ENCODE data around the gene BBOX1.

BBOX1 gene

DNA sequence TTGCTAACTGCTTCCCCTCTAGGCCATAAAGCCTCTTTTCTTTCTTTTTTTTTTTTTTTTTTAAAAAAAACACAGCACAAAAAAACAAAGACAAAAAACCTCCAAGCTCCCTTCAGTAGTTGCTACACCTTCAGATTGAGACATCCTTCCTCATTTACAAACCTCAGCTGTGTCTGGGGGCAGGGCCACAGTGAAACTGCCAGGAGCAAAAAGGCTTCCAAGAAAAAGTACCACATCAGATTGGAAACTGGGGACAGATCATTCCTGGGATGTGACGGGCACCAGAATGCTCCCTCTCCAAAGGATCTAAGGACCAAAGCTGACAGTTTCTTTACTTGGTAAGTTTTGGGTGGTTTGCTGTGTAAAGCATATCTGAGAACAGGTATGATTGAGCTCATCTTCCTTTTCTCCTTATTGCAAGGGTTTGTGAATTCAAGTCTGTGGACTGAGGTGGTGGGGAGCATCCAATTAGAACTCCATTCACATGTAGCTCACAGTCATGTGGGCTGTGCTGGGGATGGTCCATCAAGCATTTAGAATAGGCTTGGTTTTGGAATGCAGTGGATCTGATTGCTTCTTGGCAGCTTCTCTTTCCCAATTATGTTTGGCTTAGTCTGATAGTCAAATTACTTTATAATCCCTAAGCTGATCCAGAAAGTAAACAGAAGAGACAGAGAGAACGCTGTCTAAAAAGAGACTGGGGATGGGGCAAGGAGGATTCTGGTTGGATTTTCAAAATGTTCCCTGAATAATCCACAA, 705 bp downstream of the BBOX1 start:
- H3K4me3 ChIP-seq (ENCODE audit: low read depth in 1 of 2, low read length in 2 of 2): no peak overlapping the region
- H3K27ac ChIP-seq (ENCODE audit: low read length): no peak overlapping the region
- no peaks in the 10 kb centered on the region for H3K9me3 ChIP-seq (ENCODE audit: insufficient read depth, low read length, severe bottlenecking)
- H3K4me1 ChIP-seq (ENCODE audit: insufficient read depth, low read length): no peaks in the 10 kb centered on the region
- H2AFZ ChIP-seq (ENCODE audit: low read depth, low read length): no peak overlapping the region
- H3K27me3 ChIP-seq (ENCODE audit: insufficient read depth, low read length, poor library complexity): no peaks in the 10 kb centered on the region
- ATAC-seq (ENCODE audit: insufficient read depth, low read depth): no peak
- no peak for DNase-seq
- no peak overlapping the region for H3K4me2 ChIP-seq (ENCODE audit: insufficient read depth, low read length)
- no peaks in the 10 kb centered on the region for H3K36me3 ChIP-seq (ENCODE audit: insufficient read depth, low read length)
- TF ChIP-seq, protein P1, sequence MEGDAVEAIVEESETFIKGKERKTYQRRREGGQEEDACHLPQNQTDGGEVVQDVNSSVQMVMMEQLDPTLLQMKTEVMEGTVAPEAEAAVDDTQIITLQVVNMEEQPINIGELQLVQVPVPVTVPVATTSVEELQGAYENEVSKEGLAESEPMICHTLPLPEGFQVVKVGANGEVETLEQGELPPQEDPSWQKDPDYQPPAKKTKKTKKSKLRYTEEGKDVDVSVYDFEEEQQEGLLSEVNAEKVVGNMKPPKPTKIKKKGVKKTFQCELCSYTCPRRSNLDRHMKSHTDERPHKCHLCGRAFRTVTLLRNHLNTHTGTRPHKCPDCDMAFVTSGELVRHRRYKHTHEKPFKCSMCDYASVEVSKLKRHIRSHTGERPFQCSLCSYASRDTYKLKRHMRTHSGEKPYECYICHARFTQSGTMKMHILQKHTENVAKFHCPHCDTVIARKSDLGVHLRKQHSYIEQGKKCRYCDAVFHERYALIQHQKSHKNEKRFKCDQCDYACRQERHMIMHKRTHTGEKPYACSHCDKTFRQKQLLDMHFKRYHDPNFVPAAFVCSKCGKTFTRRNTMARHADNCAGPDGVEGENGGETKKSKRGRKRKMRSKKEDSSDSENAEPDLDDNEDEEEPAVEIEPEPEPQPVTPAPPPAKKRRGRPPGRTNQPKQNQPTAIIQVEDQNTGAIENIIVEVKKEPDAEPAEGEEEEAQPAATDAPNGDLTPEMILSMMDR (IDR thresholded peaks at IDR 0.05; ENCODE audit: borderline replicate concordance, extremely low read depth, low read length, poor library complexity, severe bottlenecking): no peak
- no peak for TF ChIP-seq EZH2 (IDR thresholded peaks at IDR 0.05; ENCODE audit: borderline replicate concordance, low read depth, low read length, severe bottlenecking)
- H3K9ac ChIP-seq (ENCODE audit: low read depth, low read length): no peak overlapping the region
- no peaks in the 10 kb centered on the region for H3K79me2 ChIP-seq (ENCODE audit: insufficient read depth, low read length)
- no peaks in the 10 kb centered on the region for H4K20me1 ChIP-seq (ENCODE audit: insufficient read depth, low read length)

- ATAC-seq (ENCODE audit: insufficient read depth, low read depth): no peak
- H3K4me2 ChIP-seq (ENCODE audit: insufficient read depth, low read length): no peak overlapping the region
- no peak overlapping the region for H3K4me3 ChIP-seq (ENCODE audit: low read depth in 1 of 2, low read length in 2 of 2)
- H3K27me3 ChIP-seq (ENCODE audit: insufficient read depth, low read length, poor library complexity): no peaks in the 10 kb centered on the region
- no peak overlapping the region for H2AFZ ChIP-seq (ENCODE audit: low read depth, low read length)
- no peaks in the 10 kb centered on the region for H3K36me3 ChIP-seq (ENCODE audit: insufficient read depth, low read length)
- TF ChIP-seq, protein P1 (IDR thresholded peaks at IDR 0.05; ENCODE audit: borderline replicate concordance, extremely low read depth, low read length, poor library complexity, severe bottlenecking): no peak
- no peak for TF ChIP-seq EZH2 (IDR thresholded peaks at IDR 0.05; ENCODE audit: borderline replicate concordance, low read depth, low read length, severe bottlenecking)
- no peaks in the 10 kb centered on the region for H3K4me1 ChIP-seq (ENCODE audit: insufficient read depth, low read length)
- DNase-seq: no peak
- no peaks in the 10 kb centered on the region for H3K9me3 ChIP-seq (ENCODE audit: insufficient read depth, low read length, severe bottlenecking)
- H3K9ac ChIP-seq (ENCODE audit: low read depth, low read length): no peak overlapping the region
- H3K27ac ChIP-seq (ENCODE audit: low read length): no peak overlapping the region
- H4K20me1 ChIP-seq (ENCODE audit: insufficient read depth, low read length): no peaks in the 10 kb centered on the region
- no peaks in the 10 kb centered on the region for H3K79me2 ChIP-seq (ENCODE audit: insufficient read depth, low read length)
Observed at GRCh38 chr11:27046956-27047355, 6.3 kb downstream of the BBOX1 start.

- H3K4me3 ChIP-seq (ENCODE audit: low read depth in 1 of 2, low read length in 2 of 2): no peak overlapping the region
- no peak overlapping the region for H3K9ac ChIP-seq (ENCODE audit: low read depth, low read length)
- no peaks in the 10 kb centered on the region for H3K36me3 ChIP-seq (ENCODE audit: insufficient read depth, low read length)
- no peak overlapping the region for H3K4me2 ChIP-seq (ENCODE audit: insufficient read depth, low read length)
- H3K27ac ChIP-seq (ENCODE audit: low read length): no peak overlapping the region
- no peak overlapping the region for H2AFZ ChIP-seq (ENCODE audit: low read depth, low read length)
- no peaks in the 10 kb centered on the region for H4K20me1 ChIP-seq (ENCODE audit: insufficient read depth, low read length)
- no peak for ATAC-seq (ENCODE audit: insufficient read depth, low read depth)
- H3K27me3 ChIP-seq (ENCODE audit: insufficient read depth, low read length, poor library complexity): no peaks in the 10 kb centered on the region
- H3K79me2 ChIP-seq (ENCODE audit: insufficient read depth, low read length): no peaks in the 10 kb centered on the region
- no peaks in the 10 kb centered on the region for H3K9me3 ChIP-seq (ENCODE audit: insufficient read depth, low read length, severe bottlenecking)
- no peak for DNase-seq
- H3K4me1 ChIP-seq (ENCODE audit: insufficient read depth, low read length): no peaks in the 10 kb centered on the region
- TF ChIP-seq, protein P1 (IDR thresholded peaks at IDR 0.05; ENCODE audit: borderline replicate concordance, extremely low read depth, low read length, poor library complexity, severe bottlenecking): no peak
- TF ChIP-seq EZH2 (IDR thresholded peaks at IDR 0.05; ENCODE audit: borderline replicate concordance, low read depth, low read length, severe bottlenecking): no peak
Observed at GRCh38 chr11:27052668-27053067, 12.1 kb downstream of the BBOX1 start.
